ENCODE data around the gene KRT77.
"Not testable (repeated sequence)": the region's sequence is repeated elsewhere in the genome, so short reads cannot be mapped to it uniquely, and the experiment has no call there.

Gene KRT77

GRCh38 chr12:52721838-52722470, 18.6 kb upstream of the KRT77 start:
- no peak for DNase-seq

DNA sequence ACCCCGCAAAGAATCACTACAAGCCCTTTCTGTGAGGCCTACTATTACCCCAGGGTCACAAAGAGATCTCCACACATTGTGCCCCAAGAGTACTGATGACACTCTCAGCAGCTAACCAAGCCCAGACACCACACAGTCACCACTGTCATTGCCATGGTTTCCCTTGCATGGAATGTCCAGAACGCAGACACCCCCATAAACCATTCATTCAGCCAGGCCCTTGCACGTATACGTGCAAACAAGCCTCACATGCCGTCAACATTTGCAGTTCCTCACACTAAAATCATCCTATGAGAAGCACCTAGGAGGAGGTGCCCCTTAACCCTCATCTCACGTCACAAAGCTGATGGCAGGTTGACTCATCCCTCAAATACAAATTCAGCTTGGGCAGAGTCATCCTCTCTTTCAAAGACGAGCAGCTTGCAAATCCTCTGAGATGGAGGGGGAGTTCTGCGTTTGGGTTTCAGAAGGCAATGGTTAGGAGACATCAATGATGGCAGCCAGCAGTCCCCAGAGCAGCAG, 17.1 kb upstream of the KRT77 start:
- no peak for DNase-seq

- DNase-seq, result no peak
These were observed 12.7 kb upstream of the KRT77 start for GRCh38 chr12:52716061-52716460.

GRCh38 chr12:52715416-52715815, 12.1 kb upstream of the KRT77 start:
- DNase-seq, result no peak

DNA sequence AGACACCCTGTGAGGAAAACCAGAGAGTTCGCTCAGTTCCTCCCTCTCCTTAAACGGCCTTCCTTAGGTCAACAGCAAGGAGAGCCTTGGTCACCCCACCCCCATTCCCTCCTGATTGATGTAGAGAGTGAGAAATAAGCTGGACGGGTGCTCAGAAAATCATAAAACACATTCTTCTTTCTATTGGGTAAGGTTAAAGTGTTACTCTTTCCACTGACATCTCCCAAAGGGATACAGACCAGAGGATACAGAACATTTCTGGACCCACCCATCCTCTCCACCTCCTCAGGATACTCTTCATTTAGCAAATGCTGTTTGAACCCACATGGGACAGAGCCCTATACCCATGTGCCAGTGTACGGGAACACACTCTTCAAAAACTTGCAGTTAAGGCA, 11.6 kb upstream of the KRT77 start:
- DNase-seq, result no peak

GRCh38 chr12:52713960-52714886, 10.9 kb upstream of the KRT77 start:
- DNase-seq, result no peak

DNA sequence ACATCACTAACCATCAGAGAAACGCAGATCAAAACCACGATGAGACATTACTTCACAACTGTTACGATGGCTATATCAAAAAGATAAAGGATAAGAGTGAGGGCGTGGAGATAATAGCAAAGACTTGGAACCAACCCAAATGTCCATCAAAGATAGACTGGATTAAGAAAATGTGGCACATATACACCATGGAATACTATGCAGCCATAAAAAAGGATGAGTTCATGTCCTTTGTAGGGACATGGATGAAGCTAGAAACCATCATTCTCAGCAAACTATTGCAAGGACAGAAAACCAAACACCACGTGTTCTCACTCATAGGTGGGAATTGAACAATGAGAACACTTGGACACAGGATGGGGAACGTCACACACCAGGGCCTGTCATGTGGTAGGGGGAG, 8.8 kb upstream of the KRT77 start:
- DNase-seq, result not testable (repeated sequence)

- DNase-seq, result no peak
These were observed 7.4 kb upstream of the KRT77 start for GRCh38 chr12:52710730-52711129.

GRCh38 chr12:52708010-52708409, 4.7 kb upstream of the KRT77 start:
- DNase-seq, result no peak

- no peak for DNase-seq
These were observed 1.1 kb upstream of the KRT77 start for GRCh38 chr12:52704464-52704863.

- DNase-seq, result no peak
These were observed 554 bp upstream of the KRT77 start for GRCh38 chr12:52703878-52704277.

DNA sequence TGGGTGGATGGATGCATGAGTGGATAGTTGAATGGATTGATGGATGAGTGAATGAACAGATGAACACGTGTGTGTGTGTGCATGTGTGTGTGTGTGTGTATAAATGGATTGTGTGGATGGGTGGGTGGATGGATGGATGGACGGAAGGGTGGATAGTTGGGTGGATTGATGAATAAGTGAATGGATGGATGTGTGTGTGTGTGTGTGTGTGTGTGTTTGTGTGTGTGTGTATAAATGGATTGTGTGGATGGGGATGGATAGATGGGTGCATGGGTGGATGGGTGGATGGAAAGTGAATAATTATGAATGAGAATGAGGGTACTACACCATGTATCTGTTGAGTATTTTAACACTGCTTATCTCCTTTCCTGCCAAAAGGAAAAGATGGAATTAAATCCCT, 986 bp downstream of the KRT77 start:
- no peak for DNase-seq

- no peak for DNase-seq
These were observed 2.0 kb downstream of the KRT77 start for GRCh38 chr12:52701281-52701680.

DNA sequence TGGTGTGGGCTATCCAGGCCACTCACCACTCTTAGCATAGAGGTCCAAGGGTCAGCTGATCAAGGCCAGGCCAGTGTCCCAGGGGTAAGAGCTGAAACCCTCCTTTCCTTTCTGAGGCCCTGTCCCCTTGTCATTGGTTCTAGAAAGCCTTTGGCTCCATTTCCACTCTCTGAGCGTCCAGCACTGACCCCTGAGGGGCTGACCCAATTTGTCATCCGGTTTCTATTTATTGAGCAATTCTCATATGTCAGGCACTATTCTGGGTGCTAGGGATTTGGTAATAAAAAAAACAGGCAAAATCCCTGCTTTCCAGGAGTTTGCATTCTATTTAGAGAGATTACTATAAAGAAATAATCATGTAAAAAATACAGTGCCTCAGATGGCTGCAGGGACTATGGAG, 3.4 kb downstream of the KRT77 start:
- no peak for DNase-seq

- DNase-seq, result no peak
These were observed 4.0 kb downstream of the KRT77 start for GRCh38 chr12:52699373-52699772.

DNA sequence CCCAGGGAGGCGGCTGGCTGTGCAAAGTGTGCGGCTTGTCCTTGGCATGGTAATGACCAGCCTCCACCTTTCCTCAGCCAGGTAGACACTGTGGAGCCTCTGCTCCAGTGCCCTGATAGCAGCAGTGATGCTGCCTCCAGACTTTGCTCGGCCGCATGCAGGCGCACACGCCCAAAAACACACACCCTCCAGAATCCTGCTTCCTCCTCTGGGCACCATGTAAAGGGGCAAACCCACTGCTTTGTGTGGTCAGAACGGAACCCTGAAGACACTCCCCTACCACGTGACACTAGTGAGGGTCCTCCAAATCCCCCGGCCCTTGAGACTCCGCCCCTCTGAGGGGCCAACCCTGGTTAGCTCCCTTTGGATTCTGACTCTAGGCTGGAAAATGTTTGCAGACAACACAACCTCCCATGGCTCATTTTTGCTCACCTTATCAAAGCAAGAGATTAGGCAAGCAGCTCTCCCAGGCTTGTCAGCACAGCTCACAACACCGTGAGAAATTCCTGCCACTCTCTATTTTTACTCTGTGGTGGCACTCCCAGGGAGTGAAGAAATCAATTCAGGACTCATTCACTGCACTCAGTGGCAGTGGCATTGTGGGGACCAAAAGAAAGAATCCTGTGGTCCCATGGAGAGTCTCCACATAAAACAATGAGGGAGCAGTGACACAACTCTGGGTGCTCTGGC, 4.5 kb downstream of the KRT77 start:
- DNase-seq, result no peak

- DNase-seq, result no peak
These were observed 6.2 kb downstream of the KRT77 start for GRCh38 chr12:52697058-52697582.

DNA sequence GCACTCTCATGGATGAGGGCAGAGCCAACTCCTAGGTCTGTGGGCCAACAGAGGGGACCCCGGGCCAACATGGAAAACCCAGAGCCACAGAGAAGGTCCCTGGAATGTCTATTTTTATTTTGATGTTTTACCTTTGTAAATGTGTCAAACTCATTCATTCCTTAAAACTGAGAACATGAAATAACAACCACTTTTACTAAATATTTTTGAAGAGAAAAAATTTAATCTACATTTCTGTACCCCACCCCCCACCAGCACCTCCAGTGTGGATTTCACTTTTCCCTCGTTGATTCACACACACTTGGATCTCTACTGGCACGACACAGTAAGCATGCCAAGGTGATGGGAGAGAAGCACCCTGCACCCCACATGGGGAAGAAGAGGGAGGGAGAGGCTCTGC, 6.7 kb downstream of the KRT77 start:
- no peak for DNase-seq

DNA sequence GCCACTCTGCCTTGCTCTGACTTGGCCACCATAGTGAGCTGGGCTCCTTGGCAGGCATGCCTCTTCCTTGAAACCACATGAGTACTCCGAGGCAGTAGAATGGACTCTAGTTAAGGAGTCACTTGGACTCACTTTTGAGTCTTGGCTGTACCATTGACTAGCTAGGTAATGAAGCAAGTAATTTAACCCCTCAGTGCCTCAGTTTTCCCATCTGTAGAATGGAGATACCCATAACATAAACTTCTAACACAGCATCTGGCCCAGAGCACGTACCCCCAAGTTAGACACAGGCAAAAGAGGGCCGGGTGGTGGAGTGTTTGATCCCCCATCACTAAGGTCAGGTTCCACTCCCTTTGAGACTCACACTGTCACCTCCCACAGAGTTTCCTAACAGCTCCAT, 8.3 kb downstream of the KRT77 start:
- no peak for DNase-seq

GRCh38 chr12:52694151-52694550, 9.2 kb downstream of the KRT77 start:
- DNase-seq, result no peak

DNA sequence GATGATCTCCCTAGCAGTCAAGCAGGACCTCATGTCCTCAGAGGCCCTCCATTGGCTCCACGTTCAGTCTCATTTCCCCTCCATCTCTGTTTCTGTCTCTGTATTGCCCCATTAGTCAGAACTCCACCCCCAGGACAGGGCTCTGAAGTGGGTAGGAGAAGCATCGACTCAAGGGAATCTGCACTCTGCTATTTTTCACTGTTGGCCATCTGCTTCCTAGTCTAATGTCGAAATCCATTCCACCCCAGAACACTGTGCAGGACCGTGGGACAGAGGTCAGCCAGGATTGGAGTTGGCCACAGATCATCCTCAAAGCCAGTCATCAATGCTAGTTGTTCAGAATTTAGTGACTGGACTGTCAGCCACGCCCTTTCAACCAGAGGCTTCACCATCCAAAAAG, 10.1 kb downstream of the KRT77 start:
- DNase-seq, result no peak

DNA sequence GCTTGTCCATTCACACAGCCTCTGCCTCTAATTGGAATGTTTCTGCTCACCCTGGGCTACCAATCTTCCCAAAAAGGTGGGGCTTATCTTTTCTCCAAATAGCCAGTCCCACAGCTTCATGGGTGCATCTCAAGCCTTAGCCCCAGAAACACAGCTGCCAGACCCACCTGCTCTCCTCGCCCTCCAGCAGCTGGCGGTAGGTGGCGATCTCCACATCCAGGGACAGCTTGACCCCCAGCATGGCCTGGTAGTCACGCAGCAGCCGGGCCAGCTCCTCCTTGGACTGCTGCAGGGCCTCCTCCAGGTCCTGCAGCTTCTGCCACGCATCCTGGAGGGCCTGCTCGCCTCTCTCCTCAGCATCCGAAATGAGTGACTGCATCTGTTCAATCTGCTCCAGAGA, 11.1 kb downstream of the KRT77 start:
- no peak for DNase-seq

DNA sequence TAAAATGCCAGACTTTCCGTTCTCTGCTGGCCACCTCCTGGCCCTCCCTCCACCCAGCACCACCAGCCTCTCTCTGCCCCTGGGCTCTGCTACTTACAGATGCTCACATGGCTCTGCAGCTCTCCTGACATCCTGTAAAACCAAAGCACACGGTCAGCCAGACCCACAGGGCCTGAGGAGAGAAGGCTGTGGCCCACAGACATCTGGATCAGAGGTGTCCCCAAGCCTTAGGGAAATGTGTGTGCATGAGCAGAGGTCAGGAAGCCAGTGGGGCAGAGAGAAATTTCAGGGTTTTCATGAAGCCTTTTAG, 11.5 kb downstream of the KRT77 start:
- no peak for DNase-seq

Measured in midbrain (tissue), 1 donor.